ENCODE measurements around the gene LTBP2. TPM values are rescaled to one million over a fixed set of nuclear protein-coding genes. Genes with fewer than 3 reads are reported as not detected.

LTBP2 gene
- polyA plus RNA-seq, 1 donor from 2014 or later, result 0.03 TPM

Other genes with a start within 250 kb of the LTBP2 start
- not detected for gene SYNDIG1L, start 186.0 kb downstream of the LTBP2 start, polyA plus RNA-seq
- gene NPC2, start 118.9 kb downstream of the LTBP2 start, polyA plus RNA-seq, result 148 TPM
- 71.8 TPM for gene ISCA2, start 118.5 kb downstream of the LTBP2 start, polyA plus RNA-seq
- 15.6 TPM for gene AREL1, start 100.8 kb upstream of the LTBP2 start, polyA plus RNA-seq
- gene FCF1, start 100.9 kb upstream of the LTBP2 start, polyA plus RNA-seq, result 26.6 TPM
- 15.6 TPM for gene YLPM1, start 151.1 kb upstream of the LTBP2 start, polyA plus RNA-seq

All from IgD-negative memory B cell (primary cell).